HG02981 (cell line): Measurements from ENCODE around the gene PLA2G1B.

ENCODE experiments used
- ATAC-seq: cut with Tn5 transposase; IDR thresholded peaks from one replicate; pipeline ENCODE4 v1.9.1; 2021; ENCODE audit warnings: mild to moderate bottlenecking, moderate library complexity; ENCODE audit not compliant: unreplicated experiment

Gene PLA2G1B

GRCh38 chr12:120327593-120327992 lies at the start of gene PLA2G1B:
Gene PLA2G1B (minus strand): TSS chr12:120327779. CDS start chr12:120327753, 26 bp downstream.
- no peak for ATAC-seq

GRCh38 chr12:120376934-120377572 lies 49.5 kb upstream of the PLA2G1B start:
- no peak for ATAC-seq

- ATAC-seq = no peak
Measured at GRCh38 chr12:120376416-120376815, 48.8 kb upstream of the PLA2G1B start.

GRCh38 chr12:120376009-120376408 lies 48.4 kb upstream of the PLA2G1B start:
- ATAC-seq = no peak

GRCh38 chr12:120373683-120374082 lies 46.1 kb upstream of the PLA2G1B start:
- no peak for ATAC-seq

- no peak for ATAC-seq
Measured at GRCh38 chr12:120370343-120371243, 43.0 kb upstream of the PLA2G1B start.

- ATAC-seq = no peak
Measured at GRCh38 chr12:120369603-120370342, 42.2 kb upstream of the PLA2G1B start.

GRCh38 chr12:120368789-120369602 lies 41.4 kb upstream of the PLA2G1B start, which contains the start of gene MSI1:
Gene MSI1 (minus strand): TSS chr12:120369164. CDS start chr12:120369091, 73 bp downstream.
- ATAC-seq = no peak

GRCh38 chr12:120367924-120368788 lies 40.6 kb upstream of the PLA2G1B start:
- ATAC-seq = no peak

- no peak for ATAC-seq
Measured at GRCh38 chr12:120367233-120367923, 39.8 kb upstream of the PLA2G1B start.

GRCh38 chr12:120366845-120367232 lies 39.3 kb upstream of the PLA2G1B start:
- ATAC-seq = no peak

- ATAC-seq = no peak
Measured at GRCh38 chr12:120366341-120366705, 38.7 kb upstream of the PLA2G1B start.

- no peak for ATAC-seq
Measured at GRCh38 chr12:120365675-120366340, 38.2 kb upstream of the PLA2G1B start.

- no peak for ATAC-seq
Measured at GRCh38 chr12:120364487-120364886, 36.9 kb upstream of the PLA2G1B start.

GRCh38 chr12:120363274-120363855 lies 35.8 kb upstream of the PLA2G1B start:
- ATAC-seq = no peak

- ATAC-seq = no peak
Measured at GRCh38 chr12:120362516-120363273, 35.1 kb upstream of the PLA2G1B start.

- no peak for ATAC-seq
Measured at GRCh38 chr12:120361506-120362208, 34.1 kb upstream of the PLA2G1B start.
